WTC11 (cell line): ENCODE measurements around the gene WWOX. TPM values are rescaled to one million over a fixed set of nuclear protein-coding genes. Genes with fewer than 3 reads are reported as not detected.

Source experiments
- ATAC-seq: fragments of 200-7000 bp; cut with Tn5 transposase; 2 replicates; pipeline ENCODE4 v1.10.0; 2021; ENCODE audit warnings: mild to moderate bottlenecking, moderate library complexity
- CTCF ChIA-PET: fragments of 300-600 bp; sonication (Branson Sonifier 250); formaldehyde crosslinking; loops from one replicate; lab custom pipeline; 2021; ENCODE audit warnings: antibody characterized with exemption; lab: Charles Lee
- POLR2A ChIA-PET: fragments of 350-600 bp; sonication (Branson Sonifier 250); formaldehyde crosslinking; loops from one replicate; lab custom pipeline; 2021; ENCODE audit warnings: antibody characterized with exemption; lab: Charles Lee
- DNase-seq: peaks from one replicate; pipeline ENCODE4 v3.0.0; 2021; ENCODE audit warnings: low spot score
- H3K27ac Mint-ChIP-seq: 2 replicates; pipeline ENCODE4 v1.8.0; 2021; ENCODE audit warnings: mixed read lengths
- H3K27me3 Mint-ChIP-seq: 2 replicates; pipeline ENCODE4 v1.8.0; 2021; ENCODE audit warnings: low read depth, mild to moderate bottlenecking, moderate library complexity, mixed read lengths
- H3K36me3 Mint-ChIP-seq: 2 replicates; pipeline ENCODE4 v1.8.0; 2021; ENCODE audit warnings: mixed read lengths
- H3K4me1 Mint-ChIP-seq: 2 replicates; pipeline ENCODE4 v1.8.0; 2022; ENCODE audit warnings: mixed read lengths
- H3K4me3 Mint-ChIP-seq: 2 replicates; pipeline ENCODE4 v1.8.0; 2021; ENCODE audit warnings: mild to moderate bottlenecking, moderate library complexity, mixed read lengths
- H3K9me3 Mint-ChIP-seq: 2 replicates; pipeline ENCODE4 v1.8.0; 2021; ENCODE audit warnings: mixed read lengths
- GRHL2 ChIP-seq: fragments of 250-450 bp; sonication (Bioruptor Pico); IDR thresholded peaks from 2 replicates; pipeline ENCODE4 v1.8.0; 2022; ENCODE audit warnings: mild to moderate bottlenecking, moderate library complexity; ENCODE audit not compliant: insufficient replicate concordance, severe bottlenecking
- JAZF1 ChIP-seq: fragments of 250-450 bp; sonication (Bioruptor Pico); IDR thresholded peaks from 2 replicates; pipeline ENCODE4 v1.9.0; 2021; ENCODE audit warnings: moderate library complexity, mild to moderate bottlenecking, inconsistent platforms
- KAT7 ChIP-seq: sonication (generic); formaldehyde crosslinking; IDR thresholded peaks from 2 replicates; pipeline ENCODE4 v1.8.1; 2023; ENCODE audit warnings: missing genetic modification reagents, mild to moderate bottlenecking, borderline replicate concordance
- NFYB ChIP-seq: sonication (generic); formaldehyde crosslinking; conservative IDR thresholded peaks from 2 replicates; pipeline ENCODE4 v1.8.0; 2022; ENCODE audit warnings: low read depth, missing genetic modification reagents
- TCF7 ChIP-seq: sonication (generic); formaldehyde crosslinking; IDR thresholded peaks from 2 replicates; pipeline ENCODE4 v1.8.0; 2022; ENCODE audit warnings: mild to moderate bottlenecking, low read depth, missing genetic modification reagents, moderate library complexity
- ZNF121 ChIP-seq: sonication (generic); formaldehyde crosslinking; IDR thresholded peaks from 2 replicates; pipeline ENCODE4 v1.8.0; 2023; ENCODE audit warnings: missing genetic modification reagents
- ZNF219 ChIP-seq: sonication (generic); formaldehyde crosslinking; IDR thresholded peaks from 2 replicates; pipeline ENCODE4 v1.8.0; 2023; ENCODE audit warnings: missing genetic modification reagents, mild to moderate bottlenecking, borderline replicate concordance
- ZNF232 ChIP-seq: sonication (generic); formaldehyde crosslinking; IDR thresholded peaks from 2 replicates; pipeline ENCODE4 v1.8.0; 2022; ENCODE audit warnings: mild to moderate bottlenecking, missing genetic modification reagents
- ZNF396 ChIP-seq: fragments of 250-450 bp; sonication (Bioruptor Pico); IDR thresholded peaks from 2 replicates; pipeline ENCODE4 v1.8.0; 2021; ENCODE audit warnings: mild to moderate bottlenecking, moderate library complexity, borderline replicate concordance
- ZNF416 ChIP-seq: fragments of 250-450 bp; sonication (Bioruptor Pico); IDR thresholded peaks from 2 replicates; pipeline ENCODE4 v1.9.0; 2021; ENCODE audit warnings: mild to moderate bottlenecking, inconsistent platforms
- total RNA-seq: library from RNA; stranded (reverse); gene quantifications from 3 replicates; pipeline ENCODE4 v1.2.3, GENCODE V29; 2021
- TF ChIP-seq, protein P1 (sequence below): fragments of 250-450 bp; sonication (Bioruptor Pico); IDR thresholded peaks from 2 replicates; pipeline ENCODE4 v1.9.0; 2021; ENCODE audit warnings: mild to moderate bottlenecking, borderline replicate concordance
- TF ChIP-seq, protein P2 (sequence below): sonication (generic); formaldehyde crosslinking; IDR thresholded peaks from 2 replicates; pipeline ENCODE4 v1.8.1; 2023; ENCODE audit warnings: mild to moderate bottlenecking, moderate library complexity, missing genetic modification reagents
- TF ChIP-seq, protein P3 (sequence below): fragments of 250-450 bp; sonication (Bioruptor Pico); conservative IDR thresholded peaks from 2 replicates; pipeline ENCODE4 v1.9.0; 2021; ENCODE audit warnings: mild to moderate bottlenecking
- TF ChIP-seq, protein P4 (sequence below): fragments of 250-450 bp; sonication (Bioruptor Pico); IDR thresholded peaks from 2 replicates; pipeline ENCODE4 v1.9.0; 2021; ENCODE audit warnings: mild to moderate bottlenecking
- TF ChIP-seq, protein P5 (sequence below): sonication (generic); formaldehyde crosslinking; IDR thresholded peaks from 2 replicates; pipeline ENCODE4 v1.8.1; 2023; ENCODE audit warnings: mild to moderate bottlenecking, missing genetic modification reagents, moderate library complexity
- TF ChIP-seq, protein P6 (sequence below): fragments of 200-600 bp; IDR thresholded peaks from 2 replicates; pipeline ENCODE4 v1.8.0; 2022; ENCODE audit warnings: antibody characterized with exemption

The WWOX gene
- total RNA-seq, 1 experiment from 2014 or later = 15.7 TPM

DNA sequence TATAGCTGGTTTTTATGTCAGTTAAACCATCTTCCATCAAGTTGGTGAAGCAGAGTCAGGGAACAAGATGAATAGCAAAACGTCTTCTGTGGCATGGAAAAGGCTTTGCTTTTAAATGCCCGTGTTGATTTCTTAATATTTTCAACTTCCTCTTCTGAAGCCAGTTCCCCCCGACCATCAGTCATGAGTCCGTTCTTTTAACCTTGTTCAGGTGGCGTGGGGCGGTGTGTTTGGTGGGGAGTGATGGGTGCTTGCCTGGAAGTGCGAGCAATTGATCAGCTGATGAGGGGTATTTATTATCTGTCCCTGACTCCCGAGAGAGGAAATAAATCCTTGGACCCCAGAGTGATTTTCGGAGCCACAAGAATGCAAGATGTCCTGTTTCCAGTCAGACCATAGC is 147.1 kb downstream of the WWOX start:
- H3K27ac Mint-ChIP-seq = no peak overlapping the region
- CTCF ChIA-PET = no interaction called here

DNA sequence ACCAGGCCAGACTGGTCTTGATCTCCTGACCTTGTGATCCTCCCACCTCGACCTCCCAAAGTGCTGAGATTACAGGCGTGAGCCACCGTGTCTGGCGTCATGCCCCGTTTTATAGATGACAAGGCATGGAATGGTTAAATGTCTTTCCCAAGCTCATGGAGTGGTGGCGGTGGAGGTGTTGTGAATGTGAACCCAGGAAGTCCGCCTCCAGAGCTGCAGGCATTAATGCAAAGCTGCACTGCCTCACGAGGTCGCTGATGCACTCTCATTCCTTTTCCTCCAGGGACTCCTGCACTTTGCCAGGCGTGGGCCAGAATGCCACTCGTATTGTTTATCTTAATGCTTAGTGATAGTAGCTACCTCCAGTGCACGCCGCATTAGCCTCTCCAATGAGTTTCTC is 149.6 kb downstream of the WWOX start:
- no peak overlapping the region for H3K27ac Mint-ChIP-seq
- H3K4me3 Mint-ChIP-seq = no peak overlapping the region
- TF ChIP-seq, protein P1, sequence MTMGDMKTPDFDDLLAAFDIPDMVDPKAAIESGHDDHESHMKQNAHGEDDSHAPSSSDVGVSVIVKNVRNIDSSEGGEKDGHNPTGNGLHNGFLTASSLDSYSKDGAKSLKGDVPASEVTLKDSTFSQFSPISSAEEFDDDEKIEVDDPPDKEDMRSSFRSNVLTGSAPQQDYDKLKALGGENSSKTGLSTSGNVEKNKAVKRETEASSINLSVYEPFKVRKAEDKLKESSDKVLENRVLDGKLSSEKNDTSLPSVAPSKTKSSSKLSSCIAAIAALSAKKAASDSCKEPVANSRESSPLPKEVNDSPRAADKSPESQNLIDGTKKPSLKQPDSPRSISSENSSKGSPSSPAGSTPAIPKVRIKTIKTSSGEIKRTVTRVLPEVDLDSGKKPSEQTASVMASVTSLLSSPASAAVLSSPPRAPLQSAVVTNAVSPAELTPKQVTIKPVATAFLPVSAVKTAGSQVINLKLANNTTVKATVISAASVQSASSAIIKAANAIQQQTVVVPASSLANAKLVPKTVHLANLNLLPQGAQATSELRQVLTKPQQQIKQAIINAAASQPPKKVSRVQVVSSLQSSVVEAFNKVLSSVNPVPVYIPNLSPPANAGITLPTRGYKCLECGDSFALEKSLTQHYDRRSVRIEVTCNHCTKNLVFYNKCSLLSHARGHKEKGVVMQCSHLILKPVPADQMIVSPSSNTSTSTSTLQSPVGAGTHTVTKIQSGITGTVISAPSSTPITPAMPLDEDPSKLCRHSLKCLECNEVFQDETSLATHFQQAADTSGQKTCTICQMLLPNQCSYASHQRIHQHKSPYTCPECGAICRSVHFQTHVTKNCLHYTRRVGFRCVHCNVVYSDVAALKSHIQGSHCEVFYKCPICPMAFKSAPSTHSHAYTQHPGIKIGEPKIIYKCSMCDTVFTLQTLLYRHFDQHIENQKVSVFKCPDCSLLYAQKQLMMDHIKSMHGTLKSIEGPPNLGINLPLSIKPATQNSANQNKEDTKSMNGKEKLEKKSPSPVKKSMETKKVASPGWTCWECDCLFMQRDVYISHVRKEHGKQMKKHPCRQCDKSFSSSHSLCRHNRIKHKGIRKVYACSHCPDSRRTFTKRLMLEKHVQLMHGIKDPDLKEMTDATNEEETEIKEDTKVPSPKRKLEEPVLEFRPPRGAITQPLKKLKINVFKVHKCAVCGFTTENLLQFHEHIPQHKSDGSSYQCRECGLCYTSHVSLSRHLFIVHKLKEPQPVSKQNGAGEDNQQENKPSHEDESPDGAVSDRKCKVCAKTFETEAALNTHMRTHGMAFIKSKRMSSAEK (CRISPR knock-in tag) = no peak
- TF ChIP-seq ZNF121 (CRISPR knock-in tag) = peak; percentile 86; the same call in 1 of the 2 replicates
- TF ChIP-seq, all 79 proteins: peak for 1
- no peaks in the 10 kb centered on the region for H3K36me3 Mint-ChIP-seq
- POLR2A ChIA-PET = interaction anchor here (0.7 kb wide), 1 partner anchor 62 kb away, joined by 3 read pairs; no protein-coding TSS in a partner anchor
- CTCF ChIA-PET = interaction anchor here (0.6 to 1.4 kb wide), 11 partner anchors 11 to 1352 kb away, joined by 3 to 4 read pairs (median 3); no protein-coding TSS in a partner anchor
- ATAC-seq = peak; percentile 95
- no peaks in the 10 kb centered on the region for H3K27me3 Mint-ChIP-seq
- H3K9me3 Mint-ChIP-seq = no peaks in the 10 kb centered on the region; the same call in 1 of the 2 replicates
- peaks cover 9% of the 10 kb centered on the region for H3K4me1 Mint-ChIP-seq
- peak; percentile 54 for DNase-seq

More for the DNA sequence above, 147.1 kb downstream of the WWOX start:
- POLR2A ChIA-PET = no interaction called here
- no peak for ATAC-seq
- Mint-ChIP-seq H3K4me1 (peaks cover 12% of the 10 kb centered on the region), H3K36me3 (no peaks in the 10 kb centered on the region), H3K4me3 (no peak overlapping the region), H3K27me3 (no peaks in the 10 kb centered on the region), H3K9me3 (no peaks in the 10 kb centered on the region; the same call in 1 of the 2 replicates)
- TF ChIP-seq, protein P2, sequence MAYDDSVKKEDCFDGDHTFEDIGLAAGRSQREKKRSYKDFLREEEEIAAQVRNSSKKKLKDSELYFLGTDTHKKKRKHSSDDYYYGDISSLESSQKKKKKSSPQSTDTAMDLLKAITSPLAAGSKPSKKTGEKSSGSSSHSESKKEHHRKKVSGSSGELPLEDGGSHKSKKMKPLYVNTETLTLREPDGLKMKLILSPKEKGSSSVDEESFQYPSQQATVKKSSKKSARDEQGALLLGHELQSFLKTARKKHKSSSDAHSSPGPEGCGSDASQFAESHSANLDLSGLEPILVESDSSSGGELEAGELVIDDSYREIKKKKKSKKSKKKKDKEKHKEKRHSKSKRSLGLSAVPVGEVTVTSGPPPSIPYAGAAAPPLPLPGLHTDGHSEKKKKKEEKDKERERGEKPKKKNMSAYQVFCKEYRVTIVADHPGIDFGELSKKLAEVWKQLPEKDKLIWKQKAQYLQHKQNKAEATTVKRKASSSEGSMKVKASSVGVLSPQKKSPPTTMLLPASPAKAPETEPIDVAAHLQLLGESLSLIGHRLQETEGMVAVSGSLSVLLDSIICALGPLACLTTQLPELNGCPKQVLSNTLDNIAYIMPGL = no peak
- TF ChIP-seq ZNF396 (no peak), ZNF121 (CRISPR knock-in tag) (no peak), ZNF219 (no peak), KAT7 (CRISPR knock-in tag) (no peak), NFYB (no peak), JAZF1 (no peak)
- TF ChIP-seq, protein P3, sequence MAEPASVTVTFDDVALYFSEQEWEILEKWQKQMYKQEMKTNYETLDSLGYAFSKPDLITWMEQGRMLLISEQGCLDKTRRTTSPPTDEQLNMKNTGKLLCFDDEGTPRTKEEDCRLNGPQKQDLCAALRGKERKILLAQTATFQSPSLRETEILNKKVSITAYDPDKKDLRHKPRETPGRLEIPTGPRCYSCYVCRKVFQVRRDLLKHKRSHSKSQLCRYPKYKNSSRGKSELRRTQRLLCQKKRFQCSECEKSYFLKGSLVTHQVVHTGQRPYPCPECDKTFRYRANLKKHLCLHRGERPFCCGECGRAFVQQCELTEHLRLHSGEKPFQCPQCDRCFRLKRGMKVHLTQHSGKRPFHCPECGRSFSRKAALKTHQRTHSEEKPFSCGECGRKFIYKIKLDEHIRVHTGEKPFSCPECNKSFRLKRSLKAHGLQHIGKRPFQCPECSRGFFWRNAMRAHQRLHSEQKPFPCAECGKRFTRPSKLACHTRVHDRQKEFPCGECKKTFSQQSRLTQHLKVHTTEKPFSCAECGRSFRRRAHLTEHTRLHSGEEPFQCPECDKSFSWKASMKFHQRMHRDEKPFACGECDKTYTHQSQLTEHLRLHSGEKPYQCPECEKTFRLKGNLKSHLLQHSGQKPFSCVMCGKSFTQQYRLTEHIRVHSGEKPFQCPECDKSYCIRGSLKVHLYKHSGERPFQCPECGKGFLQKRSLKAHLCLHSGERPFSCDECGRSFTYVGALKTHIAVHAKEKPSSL (CRISPR knock-in tag) = no peak
- TF ChIP-seq, protein P4, sequence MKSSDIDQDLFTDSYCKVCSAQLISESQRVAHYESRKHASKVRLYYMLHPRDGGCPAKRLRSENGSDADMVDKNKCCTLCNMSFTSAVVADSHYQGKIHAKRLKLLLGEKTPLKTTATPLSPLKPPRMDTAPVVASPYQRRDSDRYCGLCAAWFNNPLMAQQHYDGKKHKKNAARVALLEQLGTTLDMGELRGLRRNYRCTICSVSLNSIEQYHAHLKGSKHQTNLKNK (CRISPR knock-in tag) = no peak
- TF ChIP-seq, protein P5, sequence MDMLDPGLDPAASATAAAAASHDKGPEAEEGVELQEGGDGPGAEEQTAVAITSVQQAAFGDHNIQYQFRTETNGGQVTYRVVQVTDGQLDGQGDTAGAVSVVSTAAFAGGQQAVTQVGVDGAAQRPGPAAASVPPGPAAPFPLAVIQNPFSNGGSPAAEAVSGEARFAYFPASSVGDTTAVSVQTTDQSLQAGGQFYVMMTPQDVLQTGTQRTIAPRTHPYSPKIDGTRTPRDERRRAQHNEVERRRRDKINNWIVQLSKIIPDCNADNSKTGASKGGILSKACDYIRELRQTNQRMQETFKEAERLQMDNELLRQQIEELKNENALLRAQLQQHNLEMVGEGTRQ (CRISPR knock-in tag) = no peak
- DNase-seq = no peak

DNA sequence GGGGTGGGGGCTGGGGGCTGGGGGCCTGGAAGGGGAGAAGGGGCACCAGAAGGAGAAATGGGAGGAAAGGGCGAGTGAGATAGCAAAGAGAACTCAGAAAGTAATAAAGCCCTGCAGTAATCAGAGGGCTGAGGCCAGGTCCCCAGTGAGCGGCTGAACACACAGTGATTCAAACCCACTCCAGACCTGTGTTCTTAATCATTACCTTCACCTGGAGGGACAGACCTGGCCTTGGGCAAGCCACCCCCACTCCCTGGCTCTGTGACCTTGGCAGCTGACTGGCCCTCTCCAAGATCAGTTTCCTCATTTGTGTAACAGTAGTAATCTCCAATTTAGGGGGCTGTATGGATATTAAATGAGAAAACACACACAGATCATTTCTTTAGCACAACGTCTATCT is 150.4 kb downstream of the WWOX start:
- POLR2A ChIA-PET = interaction anchor here (0.6 kb wide), 1 partner anchor 42 kb away, joined by 7 read pairs; no protein-coding TSS in a partner anchor
- no peaks in the 10 kb centered on the region; the same call in 1 of the 2 replicates for H3K9me3 Mint-ChIP-seq

More for the DNA sequence above, 150.4 kb downstream of the WWOX start:
- no peak overlapping the region for H3K4me3 Mint-ChIP-seq
- DNase-seq = no peak
- TF ChIP-seq GRHL2 (CRISPR knock-in tag) (no peak), ZNF232 (CRISPR knock-in tag) (no peak), TCF7 (no peak), ZNF416 (CRISPR knock-in tag) (no peak)
- TF ChIP-seq, protein P6, sequence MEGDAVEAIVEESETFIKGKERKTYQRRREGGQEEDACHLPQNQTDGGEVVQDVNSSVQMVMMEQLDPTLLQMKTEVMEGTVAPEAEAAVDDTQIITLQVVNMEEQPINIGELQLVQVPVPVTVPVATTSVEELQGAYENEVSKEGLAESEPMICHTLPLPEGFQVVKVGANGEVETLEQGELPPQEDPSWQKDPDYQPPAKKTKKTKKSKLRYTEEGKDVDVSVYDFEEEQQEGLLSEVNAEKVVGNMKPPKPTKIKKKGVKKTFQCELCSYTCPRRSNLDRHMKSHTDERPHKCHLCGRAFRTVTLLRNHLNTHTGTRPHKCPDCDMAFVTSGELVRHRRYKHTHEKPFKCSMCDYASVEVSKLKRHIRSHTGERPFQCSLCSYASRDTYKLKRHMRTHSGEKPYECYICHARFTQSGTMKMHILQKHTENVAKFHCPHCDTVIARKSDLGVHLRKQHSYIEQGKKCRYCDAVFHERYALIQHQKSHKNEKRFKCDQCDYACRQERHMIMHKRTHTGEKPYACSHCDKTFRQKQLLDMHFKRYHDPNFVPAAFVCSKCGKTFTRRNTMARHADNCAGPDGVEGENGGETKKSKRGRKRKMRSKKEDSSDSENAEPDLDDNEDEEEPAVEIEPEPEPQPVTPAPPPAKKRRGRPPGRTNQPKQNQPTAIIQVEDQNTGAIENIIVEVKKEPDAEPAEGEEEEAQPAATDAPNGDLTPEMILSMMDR = no peak
- H3K27ac Mint-ChIP-seq = no peak overlapping the region
- no peaks in the 10 kb centered on the region for H3K36me3 Mint-ChIP-seq
- ATAC-seq = no peak
- peaks cover 12% of the 10 kb centered on the region for H3K4me1 Mint-ChIP-seq
- CTCF ChIA-PET = interaction anchor here (1.1 to 1.4 kb wide), 5 partner anchors 10 to 1352 kb away, joined by 3 to 4 read pairs (median 3); no protein-coding TSS in a partner anchor
- no peaks in the 10 kb centered on the region for H3K27me3 Mint-ChIP-seq
